HL-60 (cell line): Measurements from ENCODE around the gene BTBD7.

Experiments used
- DNase-seq, 2 experiments: peaks; one replicate each; pipeline ENCODE4 v3.0.0-alpha.2; 2010 to 2020; ENCODE audit warnings: low read depth in 1 of 2, low spot score in 1 of 2
- H3K27ac ChIP-seq: fragments of 250-450 bp; sonication (Bioruptor Pico); replicated peaks from 2 replicates; pipeline ENCODE4 v1.5.1; 2020; ENCODE audit warnings: mild to moderate bottlenecking, moderate library complexity
- H3K27me3 ChIP-seq: fragments of 250-450 bp; sonication (Bioruptor Pico); 2 replicates; pipeline ENCODE4 v1.5.1; 2021; ENCODE audit warnings: mild to moderate bottlenecking, moderate library complexity; ENCODE audit not compliant: insufficient read depth, poor library complexity, severe bottlenecking
- H3K4me3 ChIP-seq: replicated peaks from 2 replicates; pipeline ENCODE4 v1.5.1; 2011; ENCODE audit warnings: mild to moderate bottlenecking, control low read depth, low read length; ENCODE audit not compliant: insufficient read depth
- CTCF ChIP-seq: IDR thresholded peaks from one replicate; pipeline ENCODE4 v1.5.1; 2011; ENCODE audit warnings: low read length, control low read depth, inconsistent platforms; ENCODE audit not compliant: insufficient read depth
- GABPA ChIP-seq: IDR thresholded peaks from 2 replicates; pipeline ENCODE4 v1.6.1; 2012; ENCODE audit warnings: low read depth
- POLR2AphosphoS5 ChIP-seq: IDR thresholded peaks from 2 replicates; pipeline ENCODE4 v1.6.1; 2012; ENCODE audit warnings: low read depth
- REST ChIP-seq: IDR thresholded peaks from 2 replicates; pipeline ENCODE4 v1.6.1; 2012; ENCODE audit warnings: low read depth; ENCODE audit not compliant: insufficient replicate concordance
- SPI1 ChIP-seq: IDR thresholded peaks from 2 replicates; pipeline ENCODE4 v1.6.1; 2012; ENCODE audit warnings: low read depth, mild to moderate bottlenecking, borderline replicate concordance

Gene BTBD7

GRCh38 chr14:93337884-93338283 is 5.0 kb upstream of the BTBD7 start:
- no peak for DNase-seq
- Histone ChIP-seq H3K27ac (no peak overlapping the region), H3K27me3 (no peaks in the 10 kb centered on the region), H3K4me3 (no peak overlapping the region)
- TF ChIP-seq POLR2AphosphoS5, result no peak
- no peak for TF ChIP-seq REST
- no peak for TF ChIP-seq GABPA
- no peak for TF ChIP-seq SPI1
- no peak for TF ChIP-seq CTCF

GRCh38 chr14:93337143-93337753 is 4.4 kb upstream of the BTBD7 start:
- no peak for DNase-seq
- H3K27ac ChIP-seq, result no peak overlapping the region
- H3K4me3 ChIP-seq, result no peak overlapping the region
- H3K27me3 ChIP-seq, result no peaks in the 10 kb centered on the region
- no peak for TF ChIP-seq POLR2AphosphoS5
- TF ChIP-seq SPI1, result no peak
- TF ChIP-seq GABPA, result no peak

- Histone ChIP-seq H3K27ac (peak overlapping the region; percentile 72), H3K27me3 (no peaks in the 10 kb centered on the region), H3K4me3 (peak overlapping the region; percentile 69)
- no peak for TF ChIP-seq GABPA
- TF ChIP-seq SPI1, result no peak
- no peak for TF ChIP-seq REST
- no peak for TF ChIP-seq CTCF
- no peak for TF ChIP-seq POLR2AphosphoS5
- DNase-seq, result peak in 1 of 2 experiments; percentile 5
Measured at GRCh38 chr14:93333631-93334103, 831 bp upstream of the BTBD7 start.

GRCh38 chr14:93332397-93332852 is 411 bp downstream of the BTBD7 start:
- Histone ChIP-seq H3K27ac (peak overlapping the region; percentile 72), H3K4me3 (peak overlapping the region; percentile 89), H3K27me3 (no peaks in the 10 kb centered on the region)
- no peak for TF ChIP-seq CTCF
- no peak for TF ChIP-seq REST
- TF ChIP-seq POLR2AphosphoS5, result no peak
- no peak for TF ChIP-seq SPI1
- TF ChIP-seq GABPA, result no peak
- DNase-seq, result peak; percentile 27 to 49
